Measurements from ENCODE around the gene GCKR. TPM values are rescaled to one million over a fixed set of nuclear protein-coding genes. Genes with fewer than 3 reads are reported as not detected.

GCKR gene
- total and polyA plus RNA-seq, 2 of the 13 experiments (the other 11 are each of a cell fraction or from before 2014, with no cell fraction given): 15.2 to 48.3 TPM

DNA sequence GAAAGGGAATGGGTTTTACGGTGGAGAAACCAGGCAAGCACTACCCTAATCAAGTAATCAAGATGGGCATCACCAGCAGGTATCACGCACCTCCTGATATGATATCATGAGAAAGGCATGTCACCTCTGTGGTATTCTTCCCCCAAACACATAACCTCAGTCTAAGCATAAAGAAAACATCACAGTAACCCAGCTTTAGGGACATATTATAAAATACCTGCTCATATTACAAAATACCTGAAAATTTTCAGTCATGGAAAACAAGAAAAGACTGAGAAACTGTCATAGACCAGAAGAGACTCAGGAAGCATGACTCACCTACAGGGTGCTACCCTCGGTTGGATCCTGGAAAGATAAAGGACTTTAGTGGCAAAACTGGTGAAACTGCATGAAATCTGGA is 30.5 kb downstream of the GCKR start (continued):
- TF ChIP-seq, protein P1, sequence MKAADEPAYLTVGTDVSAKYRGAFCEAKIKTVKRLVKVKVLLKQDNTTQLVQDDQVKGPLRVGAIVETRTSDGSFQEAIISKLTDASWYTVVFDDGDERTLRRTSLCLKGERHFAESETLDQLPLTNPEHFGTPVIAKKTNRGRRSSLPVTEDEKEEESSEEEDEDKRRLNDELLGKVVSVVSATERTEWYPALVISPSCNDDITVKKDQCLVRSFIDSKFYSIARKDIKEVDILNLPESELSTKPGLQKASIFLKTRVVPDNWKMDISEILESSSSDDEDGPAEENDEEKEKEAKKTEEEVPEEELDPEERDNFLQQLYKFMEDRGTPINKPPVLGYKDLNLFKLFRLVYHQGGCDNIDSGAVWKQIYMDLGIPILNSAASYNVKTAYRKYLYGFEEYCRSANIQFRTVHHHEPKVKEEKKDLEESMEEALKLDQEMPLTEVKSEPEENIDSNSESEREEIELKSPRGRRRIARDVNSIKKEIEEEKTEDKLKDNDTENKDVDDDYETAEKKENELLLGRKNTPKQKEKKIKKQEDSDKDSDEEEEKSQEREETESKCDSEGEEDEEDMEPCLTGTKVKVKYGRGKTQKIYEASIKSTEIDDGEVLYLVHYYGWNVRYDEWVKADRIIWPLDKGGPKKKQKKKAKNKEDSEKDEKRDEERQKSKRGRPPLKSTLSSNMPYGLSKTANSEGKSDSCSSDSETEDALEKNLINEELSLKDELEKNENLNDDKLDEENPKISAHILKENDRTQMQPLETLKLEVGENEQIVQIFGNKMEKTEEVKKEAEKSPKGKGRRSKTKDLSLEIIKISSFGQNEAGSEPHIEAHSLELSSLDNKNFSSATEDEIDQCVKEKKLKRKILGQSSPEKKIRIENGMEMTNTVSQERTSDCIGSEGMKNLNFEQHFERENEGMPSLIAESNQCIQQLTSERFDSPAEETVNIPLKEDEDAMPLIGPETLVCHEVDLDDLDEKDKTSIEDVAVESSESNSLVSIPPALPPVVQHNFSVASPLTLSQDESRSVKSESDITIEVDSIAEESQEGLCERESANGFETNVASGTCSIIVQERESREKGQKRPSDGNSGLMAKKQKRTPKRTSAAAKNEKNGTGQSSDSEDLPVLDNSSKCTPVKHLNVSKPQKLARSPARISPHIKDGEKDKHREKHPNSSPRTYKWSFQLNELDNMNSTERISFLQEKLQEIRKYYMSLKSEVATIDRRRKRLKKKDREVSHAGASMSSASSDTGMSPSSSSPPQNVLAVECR (CRISPR knock-in tag; IDR thresholded peaks at IDR 0.05; ENCODE audit: borderline replicate concordance): no peak
- TF ChIP-seq, protein P2, sequence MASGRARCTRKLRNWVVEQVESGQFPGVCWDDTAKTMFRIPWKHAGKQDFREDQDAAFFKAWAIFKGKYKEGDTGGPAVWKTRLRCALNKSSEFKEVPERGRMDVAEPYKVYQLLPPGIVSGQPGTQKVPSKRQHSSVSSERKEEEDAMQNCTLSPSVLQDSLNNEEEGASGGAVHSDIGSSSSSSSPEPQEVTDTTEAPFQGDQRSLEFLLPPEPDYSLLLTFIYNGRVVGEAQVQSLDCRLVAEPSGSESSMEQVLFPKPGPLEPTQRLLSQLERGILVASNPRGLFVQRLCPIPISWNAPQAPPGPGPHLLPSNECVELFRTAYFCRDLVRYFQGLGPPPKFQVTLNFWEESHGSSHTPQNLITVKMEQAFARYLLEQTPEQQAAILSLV (CRISPR knock-in tag; IDR thresholded peaks at IDR 0.05; ENCODE audit: borderline replicate concordance): no peak

DNA sequence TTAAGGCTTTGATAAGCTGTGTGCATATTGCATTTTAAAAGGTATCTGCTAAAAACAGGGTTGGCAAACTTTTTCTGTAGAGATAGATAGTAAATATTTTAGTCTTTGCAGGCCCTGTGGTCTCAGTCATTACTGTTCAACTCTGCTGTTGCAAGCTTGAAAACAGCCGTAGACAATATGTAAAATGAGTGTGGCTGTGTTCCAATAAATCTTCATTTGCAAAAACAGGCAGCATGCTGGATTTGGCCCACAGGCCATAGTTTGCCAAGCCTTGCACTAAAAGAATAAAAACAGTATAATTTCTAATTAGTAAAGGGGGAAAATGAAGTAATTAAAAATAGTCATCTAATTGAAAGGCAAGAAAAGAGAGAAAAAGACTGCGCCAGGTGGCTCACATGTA is 35.3 kb downstream of the GCKR start:
- POLR2A ChIA-PET: no interaction called here
- no TSS peak for BruUV-seq (replicated peaks)
- in situ Hi-C loops (cut with HindIII; ENCODE audit: extremely low pct_ligation_motif_present, low pct_unique_long_range_greater_than_20kb) (no loop called here), intact Hi-C loops (cut with micrococcal nuclease; ENCODE audit: unreplicated experiment) (no loop called here)
- no peaks in the 10 kb centered on the region for H3K4me1 ChIP-seq (ENCODE audit: insufficient read depth, low read length)
- H3K36me3 ChIP-seq (replicated peaks in 1 of 2; ENCODE audit: control insufficient read depth in 1 of 2, insufficient read depth in 2 of 2, low read length in 2 of 2): no peaks in the 10 kb centered on the region
- H3K27ac ChIP-seq (ENCODE audit: extremely low read length, insufficient read depth, low read length): no peak overlapping the region
- 78% methylated on average over 2 of the region's 2 CpGs for WGBS (ENCODE audit: low lambda C conversion rate)
- no peaks in the 10 kb centered on the region for H3K9me3 ChIP-seq (ENCODE audit: low read length)
- TF ChIP-seq ZNF775 (CRISPR knock-in tag; IDR thresholded peaks at IDR 0.05; ENCODE audit: borderline replicate concordance): no peak
- no peak for TF ChIP-seq SOX13 (IDR thresholded peaks at IDR 0.05)
- TF ChIP-seq SOX13 (CRISPR knock-in tag; conservative IDR thresholded peaks at IDR 0.05 in 1 of 2, IDR thresholded peaks at IDR 0.05 in 1 of 2): no peak
- no peak for TF ChIP-seq HOXD1 (CRISPR knock-in tag; IDR thresholded peaks at IDR 0.05)
- no peak for TF ChIP-seq XBP1 (CRISPR knock-in tag; IDR thresholded peaks at IDR 0.05)
- no peak for TF ChIP-seq ZNF773 (CRISPR knock-in tag; IDR thresholded peaks at IDR 0.05; ENCODE audit: borderline replicate concordance)
- no peak for TF ChIP-seq ZNF768 (CRISPR knock-in tag; IDR thresholded peaks at IDR 0.05)
- TF ChIP-seq NR2F2 (IDR thresholded peaks at IDR 0.05; ENCODE audit: borderline replicate concordance, low read depth): no peak
- TF ChIP-seq, protein P3, sequence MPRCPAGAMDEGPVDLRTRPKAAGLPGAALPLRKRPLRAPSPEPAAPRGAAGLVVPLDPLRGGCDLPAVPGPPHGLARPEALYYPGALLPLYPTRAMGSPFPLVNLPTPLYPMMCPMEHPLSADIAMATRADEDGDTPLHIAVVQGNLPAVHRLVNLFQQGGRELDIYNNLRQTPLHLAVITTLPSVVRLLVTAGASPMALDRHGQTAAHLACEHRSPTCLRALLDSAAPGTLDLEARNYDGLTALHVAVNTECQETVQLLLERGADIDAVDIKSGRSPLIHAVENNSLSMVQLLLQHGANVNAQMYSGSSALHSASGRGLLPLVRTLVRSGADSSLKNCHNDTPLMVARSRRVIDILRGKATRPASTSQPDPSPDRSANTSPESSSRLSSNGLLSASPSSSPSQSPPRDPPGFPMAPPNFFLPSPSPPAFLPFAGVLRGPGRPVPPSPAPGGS (CRISPR knock-in tag; IDR thresholded peaks at IDR 0.05): no peak
- TF ChIP-seq, protein P4, sequence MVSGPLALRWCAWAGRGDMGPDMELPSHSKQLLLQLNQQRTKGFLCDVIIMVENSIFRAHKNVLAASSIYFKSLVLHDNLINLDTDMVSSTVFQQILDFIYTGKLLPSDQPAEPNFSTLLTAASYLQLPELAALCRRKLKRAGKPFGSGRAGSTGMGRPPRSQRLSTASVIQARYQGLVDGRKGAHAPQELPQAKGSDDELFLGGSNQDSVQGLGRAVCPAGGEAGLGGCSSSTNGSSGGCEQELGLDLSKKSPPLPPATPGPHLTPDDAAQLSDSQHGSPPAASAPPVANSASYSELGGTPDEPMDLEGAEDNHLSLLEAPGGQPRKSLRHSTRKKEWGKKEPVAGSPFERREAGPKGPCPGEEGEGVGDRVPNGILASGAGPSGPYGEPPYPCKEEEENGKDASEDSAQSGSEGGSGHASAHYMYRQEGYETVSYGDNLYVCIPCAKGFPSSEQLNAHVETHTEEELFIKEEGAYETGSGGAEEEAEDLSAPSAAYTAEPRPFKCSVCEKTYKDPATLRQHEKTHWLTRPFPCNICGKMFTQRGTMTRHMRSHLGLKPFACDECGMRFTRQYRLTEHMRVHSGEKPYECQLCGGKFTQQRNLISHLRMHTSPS (CRISPR knock-in tag; IDR thresholded peaks at IDR 0.05; ENCODE audit: low read depth): no peak
- no peak for TF ChIP-seq ATAD3A (CRISPR knock-in tag; IDR thresholded peaks at IDR 0.05)
- no peak for TF ChIP-seq FLYWCH1 (CRISPR knock-in tag; IDR thresholded peaks at IDR 0.05)
- no peak for TF ChIP-seq NCOA1 (CRISPR knock-in tag; IDR thresholded peaks at IDR 0.05)
- H3K4me3 ChIP-seq (replicated peaks in 1 of 3; ENCODE audit: insufficient read depth in 1 of 3, low read depth in 2 of 3, low read length in 3 of 3): no peak overlapping the region
- H3K4me2 ChIP-seq (ENCODE audit: low read depth, low read length): no peak overlapping the region
- no peak for DNase-seq (ENCODE audit: low spot score)
- no peak for FAIRE-seq
- no peak overlapping the region for H2AFZ ChIP-seq (ENCODE audit: low read length)
- no peak overlapping the region for H3K9ac ChIP-seq (ENCODE audit: insufficient read depth, low read depth, low read length)
- H4K20me1 ChIP-seq (ENCODE audit: insufficient read depth, low read length): no peaks in the 10 kb centered on the region
- H3K27me3 ChIP-seq (ENCODE audit: control insufficient read depth in 1 of 2, insufficient read depth in 2 of 2, low read length in 2 of 2): 0 out of 5 replicates have a peak, but pooled peaks cover 0 to 2% of the 10 kb centered on the region in 2 experiments
- no peak for ATAC-seq
- CTCF ChIA-PET (ENCODE audit: low intra/inter-chr PET ratio, low total read pairs): no interaction called here
- H3K79me2 ChIP-seq (ENCODE audit: insufficient read depth, low read length): no peaks in the 10 kb centered on the region

Measured in HepG2 (cell line).